IMR-90 (cell line): ENCODE data around the gene COL5A1. TPM values are rescaled to one million over a fixed set of nuclear protein-coding genes. Genes with fewer than 3 reads are reported as not detected.

ENCODE experiments used
- ATAC-seq: fragments of 200-7000 bp; cut with Tn5 transposase; 2 replicates; pipeline ENCODE4 v1.9.1; 2020; ENCODE audit warnings: low read depth, mild to moderate bottlenecking, moderate library complexity
- BruUV-seq: library from RNA; stranded (reverse); fragments of 400-500 nt; replicated peaks from 2 replicates; lab custom pipeline; 2021; lab: Mats Ljungman, UMichigan
- CTCF ChIA-PET: fragments of 300-600 bp; formaldehyde crosslinking; extraction: SDS; loops from one replicate; lab custom pipeline; 2021; ENCODE audit warnings: antibody characterized with exemption; lab: Yijun Ruan, JAX
- POLR2A ChIA-PET: fragments of 300-600 bp; sonication (Branson Sonifier 250); formaldehyde crosslinking; loops from one replicate; lab custom pipeline; 2022; ENCODE audit warnings: antibody characterized with exemption; ENCODE audit not compliant: unreplicated experiment; lab: Charles Lee
- DNase-seq: peaks from one replicate; pipeline ENCODE4 v3.0.0; 2013
- H2AFZ ChIP-seq: replicated peaks from 2 replicates; pipeline ENCODE3; 2013; ENCODE audit warnings: low read length, mild to moderate bottlenecking; ENCODE audit not compliant: poor library complexity
- H2AK5ac ChIP-seq: 2 replicates; pipeline ENCODE4 v1.6.1; 2013; ENCODE audit warnings: low read depth, low read length, inconsistent platforms
- H2AK9ac ChIP-seq: replicated peaks from 2 replicates; pipeline ENCODE3; 2013; ENCODE audit warnings: mild to moderate bottlenecking, low read depth, low read length, moderate library complexity; ENCODE audit not compliant: poor library complexity
- H2BK120ac ChIP-seq: 2 replicates; pipeline ENCODE4 v1.6.1; 2013; ENCODE audit warnings: low read depth, low read length, inconsistent platforms
- H2BK15ac ChIP-seq: 3 replicates; pipeline ENCODE4 v1.6.1; 2013; ENCODE audit warnings: low read depth, low read length, inconsistent platforms
- H2BK20ac ChIP-seq: 2 replicates; pipeline ENCODE4 v1.6.1; 2013; ENCODE audit warnings: low read depth, mild to moderate bottlenecking, inconsistent platforms, low read length, moderate library complexity
- H2BK5ac ChIP-seq: 2 replicates; pipeline ENCODE4 v1.6.1; 2013; ENCODE audit warnings: mild to moderate bottlenecking, low read depth, low read length, inconsistent platforms; ENCODE audit not compliant: poor library complexity, severe bottlenecking
- H3K14ac ChIP-seq: replicated peaks from 2 replicates; pipeline ENCODE4 v1.6.1; 2013; ENCODE audit warnings: low read depth, low read length, inconsistent platforms
- H3K18ac ChIP-seq: 2 replicates; pipeline ENCODE4 v1.6.1; 2013; ENCODE audit warnings: low read depth, low read length, control low read depth
- H3K23ac ChIP-seq: 2 replicates; pipeline ENCODE4 v1.6.1; 2013; ENCODE audit warnings: low read depth, low read length, inconsistent platforms
- H3K27ac ChIP-seq: 2 replicates; pipeline ENCODE4 v1.5.1; 2013; ENCODE audit warnings: mild to moderate bottlenecking, control low read depth, low read length; ENCODE audit not compliant: insufficient read depth
- H3K27me3 ChIP-seq: 2 replicates; pipeline ENCODE4 v1.6.1; 2013; ENCODE audit warnings: low read length; ENCODE audit not compliant: control insufficient read depth, insufficient read depth
- H3K36me3 ChIP-seq: 2 replicates; pipeline ENCODE4 v1.6.1; 2013; ENCODE audit warnings: low read length, mixed read lengths; ENCODE audit not compliant: control insufficient read depth, insufficient read depth
- H3K4ac ChIP-seq: 2 replicates; pipeline ENCODE4 v1.6.1; 2013; ENCODE audit warnings: low read depth, low read length, inconsistent platforms
- H3K4me1 ChIP-seq: 2 replicates; pipeline ENCODE4 v1.6.1; 2013; ENCODE audit warnings: low read length, mixed read lengths; ENCODE audit not compliant: control insufficient read depth, insufficient read depth
- H3K4me2 ChIP-seq: 2 replicates; pipeline ENCODE4 v1.6.1; 2013; ENCODE audit warnings: low read depth, mild to moderate bottlenecking, control low read depth, low read length, moderate library complexity
- H3K4me3 ChIP-seq: 2 replicates; pipeline ENCODE4 v1.5.1; 2013; ENCODE audit warnings: low read depth, mild to moderate bottlenecking, control low read depth, low read length, moderate library complexity; ENCODE audit not compliant: insufficient read depth
- H3K56ac ChIP-seq: 2 replicates; pipeline ENCODE4 v1.6.1; 2013; ENCODE audit warnings: low read length, inconsistent platforms; ENCODE audit not compliant: insufficient read depth; ENCODE audit errors: extremely low read depth
- H3K79me1 ChIP-seq, 2 experiments: 2 replicates each; pipeline ENCODE4 v1.6.1; 2013; ENCODE audit warnings: low read length in 2 of 2, inconsistent platforms in 1 of 2, low read depth in 1 of 2
- H3K9ac ChIP-seq: 2 replicates; pipeline ENCODE4 v1.6.1; 2013; ENCODE audit warnings: low read depth, low read length, control low read depth
- H3K9me1 ChIP-seq: 2 replicates; pipeline ENCODE4 v1.6.1; 2013; ENCODE audit warnings: low read length, inconsistent platforms; ENCODE audit not compliant: insufficient read depth
- H3K9me3 ChIP-seq: 2 replicates; pipeline ENCODE4 v1.6.1; 2013; ENCODE audit warnings: low read length; ENCODE audit not compliant: control insufficient read depth, insufficient read depth
- H4K20me1 ChIP-seq: 2 replicates; pipeline ENCODE4 v1.6.1; 2013; ENCODE audit warnings: low read length, inconsistent platforms; ENCODE audit not compliant: insufficient read depth
- H4K5ac ChIP-seq: 2 replicates; pipeline ENCODE4 v1.6.1; 2013; ENCODE audit warnings: mild to moderate bottlenecking, low read depth, low read length, control low read depth
- H4K8ac ChIP-seq, 2 experiments: 2 replicates each; pipeline ENCODE4 v1.6.1; 2013; ENCODE audit warnings: low read depth in 2 of 2, low read length in 2 of 2, control low read depth in 1 of 2, inconsistent platforms in 1 of 2
- H4K91ac ChIP-seq: 2 replicates; pipeline ENCODE4 v1.6.1; 2013; ENCODE audit warnings: low read depth, low read length, inconsistent platforms; ENCODE audit not compliant: insufficient read depth
- POLR2A ChIP-seq: IDR thresholded peaks from 2 replicates; pipeline ENCODE4 v1.6.1; 2012; ENCODE audit warnings: mild to moderate bottlenecking, low read depth, low read length
- WGBS, 2 experiments: methylation state at CpG; one replicate each; pipeline versions ENCODE4 v1.1.5 to v1.1.7; 2013; ENCODE audit warnings: missing lambda C conversion rate in 2 of 2; ENCODE audit not compliant: insufficient read length in 1 of 2; ENCODE audit errors: extremely low coverage in 2 of 2; 5-methylcytosine and 5-hydroxymethylcytosine counted together
- dilution Hi-C: fragments of 300-500 bp; cut with HindIII; formaldehyde crosslinking; loops from one replicate; pipeline ENCODE4 v1.14.3; 2018; ENCODE audit warnings: low sequenced_read_pairs; ENCODE audit not compliant: unreplicated experiment
- in situ Hi-C: fragments of 300-500 bp; cut with MboI; formaldehyde crosslinking; loops from 3 replicates; pipeline ENCODE4 v1.14.3; 2019; ENCODE audit warnings: low sequenced_read_pairs, inconsistent platforms, mixed read lengths
- intact Hi-C: fragments of 100-400 bp; cut with micrococcal nuclease; formaldehyde crosslinking; loops from 2 replicates; pipeline ENCODE4 v1.10.0; 2022
- polyA plus RNA-seq, 3 experiments: library from polyadenylated mRNA; depleted of rRNA; stranded (reverse); fragments of >200 nt; gene quantifications; 2 replicates each; pipeline ENCODE4 v1.2.3, GENCODE V29; 2012; ENCODE audit warnings: low replicate concordance in 1 of 3
- total RNA-seq: library from RNA; depleted of rRNA; stranded (reverse); fragments of >200 nt; gene quantifications from 2 replicates; pipeline ENCODE4 v1.2.3, GENCODE V29; 2012
- TF ChIP-seq, protein P1 (sequence below): fragments of 150-350 bp; IDR thresholded peaks from 2 replicates; pipeline ENCODE4 v1.6.1; 2017; ENCODE audit warnings: mild to moderate bottlenecking, antibody characterized with exemption, low read length, low read depth

COL5A1 gene
- total and polyA plus RNA-seq, 2 of the 4 experiments (the other 2 are of a cell fraction) = 19.2 to 173 TPM

DNA sequence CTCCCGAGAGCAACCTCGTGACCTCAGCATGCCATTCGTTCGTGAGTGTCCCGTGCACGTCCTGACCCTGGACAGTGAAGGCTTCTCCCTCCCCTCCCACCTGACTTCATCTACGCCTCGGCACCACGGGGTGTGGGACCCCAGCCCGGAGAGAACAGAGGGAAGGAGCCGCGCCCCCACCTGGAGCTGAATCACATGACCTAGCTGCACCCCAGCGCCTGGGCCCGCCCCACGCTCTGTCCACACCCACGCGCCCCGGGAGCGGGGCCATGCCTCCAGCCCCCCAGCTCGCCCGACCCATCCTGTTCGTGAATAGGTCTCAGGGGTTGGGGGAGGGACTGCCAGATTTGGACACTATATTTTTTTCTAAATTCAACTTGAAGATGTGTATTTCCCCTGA is 200.7 kb downstream of the COL5A1 start:
- Histone ChIP-seq H2AFZ (peak overlapping the region; percentile 46), H3K79me1 (peaks cover 2 to 11% of the 10 kb centered on the region in 2 experiments; a peak in 3 of 4 replicates), H3K9me1 (0 out of 2 replicates have a peak, but pooled peaks cover 5% of the 10 kb centered on the region), H4K5ac (no peak overlapping the region), H3K4ac (no peak overlapping the region), H2BK15ac (no peak overlapping the region), H2BK120ac (no peak overlapping the region), H3K4me1 (no peaks in the 10 kb centered on the region), H3K14ac (no peak overlapping the region), H3K4me3 (no peak overlapping the region), H3K36me3 (peaks cover 80% of the 10 kb centered on the region), H3K27me3 (no peaks in the 10 kb centered on the region), H2BK20ac (no peak overlapping the region), H2AK9ac (no peak overlapping the region), H3K18ac (no peak overlapping the region), H3K23ac (no peak overlapping the region), H3K9me3 (no peaks in the 10 kb centered on the region), H4K20me1 (peaks cover 42% of the 10 kb centered on the region), H2BK5ac (no peak overlapping the region), H4K91ac (no peak overlapping the region), H2AK5ac (no peak overlapping the region), H3K4me2 (no peak overlapping the region), H3K56ac (no peak overlapping the region), H3K9ac (no peak overlapping the region), H3K27ac (no peak overlapping the region), H4K8ac (no peak overlapping the region)
- intact Hi-C loops (no loop called here), dilution Hi-C loops (no loop called here), in situ Hi-C loops (no loop called here)
- TF ChIP-seq POLR2A = no peak
- TF ChIP-seq, protein P1, sequence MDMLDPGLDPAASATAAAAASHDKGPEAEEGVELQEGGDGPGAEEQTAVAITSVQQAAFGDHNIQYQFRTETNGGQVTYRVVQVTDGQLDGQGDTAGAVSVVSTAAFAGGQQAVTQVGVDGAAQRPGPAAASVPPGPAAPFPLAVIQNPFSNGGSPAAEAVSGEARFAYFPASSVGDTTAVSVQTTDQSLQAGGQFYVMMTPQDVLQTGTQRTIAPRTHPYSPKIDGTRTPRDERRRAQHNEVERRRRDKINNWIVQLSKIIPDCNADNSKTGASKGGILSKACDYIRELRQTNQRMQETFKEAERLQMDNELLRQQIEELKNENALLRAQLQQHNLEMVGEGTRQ = no peak
- DNase-seq (no peak), ATAC-seq (no peak)
- no TSS peak for BruUV-seq
- CTCF ChIA-PET = no interaction called here
- 90% methylated on average over 2 of the region's 22 CpGs; no CpG with 5 or more reads in 1 of the 2 experiments for WGBS, 2 experiments
- POLR2A ChIA-PET = no interaction called here
